Panc1 (cell line): ENCODE measurements around the gene MEGF8. TPM values are rescaled to one million over a fixed set of nuclear protein-coding genes. Genes with fewer than 3 reads are reported as not detected.

Experiments used
- ATAC-seq: fragments of 200-7000 bp; cut with Tn5 transposase; 2 replicates; pipeline ENCODE4 v1.9.1; 2020; ENCODE audit warnings: mild to moderate bottlenecking, moderate library complexity
- BruUV-seq: library from RNA; stranded (reverse); fragments of 400-500 nt; replicated peaks from 2 replicates; lab custom pipeline; 2021; lab: Mats Ljungman, UMichigan
- CTCF ChIA-PET: fragments of 300-600 bp; sonication (Branson Sonifier 250); formaldehyde crosslinking; loops from one replicate; lab custom pipeline; 2022; ENCODE audit warnings: antibody characterized with exemption; lab: Charles Lee
- POLR2A ChIA-PET: fragments of 300-600 bp; sonication (Branson Sonifier 250); formaldehyde crosslinking; loops from one replicate; lab custom pipeline; 2022; ENCODE audit warnings: antibody characterized with exemption; lab: Charles Lee
- DNase-seq: peaks from one replicate; pipeline ENCODE4 v3.0.0-alpha.2; 2010; ENCODE audit warnings: low read depth, low spot score
- H3K27ac ChIP-seq: 2 replicates; pipeline ENCODE4 v1.5.1; 2011; ENCODE audit warnings: mild to moderate bottlenecking, low read length, inconsistent platforms
- H3K27me3 ChIP-seq: fragments of 200-500 bp; sonication (Bioruptor generic); 2 replicates; pipeline ENCODE4 v1.6.0; 2014; ENCODE audit warnings: low read length, inconsistent platforms; ENCODE audit not compliant: control insufficient read depth, insufficient read depth
- H3K36me3 ChIP-seq: fragments of 200-500 bp; sonication (Bioruptor generic); 2 replicates; pipeline ENCODE4 v1.5.1; 2014; ENCODE audit warnings: inconsistent platforms, mild to moderate bottlenecking, low read length, moderate library complexity; ENCODE audit not compliant: control insufficient read depth, insufficient read depth
- H3K4me1 ChIP-seq: 2 replicates; pipeline ENCODE4 v1.5.1; 2011; ENCODE audit warnings: inconsistent platforms, mild to moderate bottlenecking, low read length, moderate library complexity; ENCODE audit not compliant: control insufficient read depth, insufficient read depth
- H3K4me3 ChIP-seq, 2 experiments: 2 replicates each; pipeline ENCODE4 v1.5.1; 2011 to 2012; ENCODE audit warnings: low read depth in 2 of 2, low read length in 2 of 2, mild to moderate bottlenecking in 2 of 2, inconsistent platforms in 1 of 2, moderate library complexity in 1 of 2
- H3K9me3 ChIP-seq: fragments of 200-500 bp; sonication (Bioruptor generic); 2 replicates; pipeline ENCODE4 v1.5.1; 2014; ENCODE audit warnings: low read depth, mild to moderate bottlenecking, inconsistent platforms, low read length, moderate library complexity; ENCODE audit not compliant: control insufficient read depth, insufficient read depth
- POLR2AphosphoS5 ChIP-seq: IDR thresholded peaks from 2 replicates; pipeline ENCODE4 v1.6.1; 2012; ENCODE audit warnings: mild to moderate bottlenecking, low read depth, low read length, moderate library complexity
- SIN3A ChIP-seq: IDR thresholded peaks from 2 replicates; pipeline ENCODE4 v1.6.1; 2012; ENCODE audit warnings: low read depth, mild to moderate bottlenecking, low read length, moderate library complexity, borderline replicate concordance; ENCODE audit not compliant: insufficient read depth
- TCF7L2 ChIP-seq: IDR thresholded peaks from 2 replicates; pipeline ENCODE4 v1.6.1; 2011; ENCODE audit warnings: mild to moderate bottlenecking, low read depth, low read length, inconsistent platforms
- in situ Hi-C: cut with HindIII; loops from 2 replicates; pipeline ENCODE4 v1.10.0; 2016; ENCODE audit warnings: low sequenced_read_pairs, low pct_unique_long_range_greater_than_20kb
- intact Hi-C: fragments of 100-400 bp; cut with micrococcal nuclease; formaldehyde crosslinking; loops from one replicate; pipeline ENCODE4 v1.10.0; 2022; ENCODE audit not compliant: unreplicated experiment
- microRNA-seq: library from miRNA; unstranded; fragments of <30 nt; microRNA quantifications from one replicate; pipeline ENCODE4 v1.1.0, GENCODE V29; 2020; ENCODE audit not compliant: unreplicated experiment
- total RNA-seq: library from RNA; stranded (reverse); gene quantifications from one replicate; pipeline ENCODE4 v1.2.1, GENCODE V29; 2021; ENCODE audit not compliant: unreplicated experiment
- TF ChIP-seq, protein P1 (sequence below): fragments of 450-650 bp; IDR thresholded peaks from 2 replicates; pipeline ENCODE4 v1.5.1; 2017; ENCODE audit warnings: mild to moderate bottlenecking
- TF ChIP-seq, protein P2 (sequence below), 2 experiments: IDR thresholded peaks; 2 replicates each; pipeline ENCODE4 v1.6.1; 2011 to 2012; ENCODE audit warnings: low read depth in 2 of 2, control low read depth in 1 of 2, low read length in 1 of 2, mild to moderate bottlenecking in 1 of 2, moderate library complexity in 1 of 2; ENCODE audit not compliant: insufficient read depth in 1 of 2

The MEGF8 gene
- total RNA-seq, 1 experiment from 2014 or later = 14.2 TPM

- Histone ChIP-seq H3K4me3 (no peak within 1 kb of the TSS), H3K27me3 (no peaks in the 10 kb centered on the region), H3K27ac (no peak within 1 kb of the TSS), H3K9me3 (no peaks in the 10 kb centered on the region), H3K4me1 (no peaks in the 10 kb centered on the region; the same call in 1 of the 2 replicates), H3K36me3 (no peaks in the 10 kb centered on the region)
- ChIA-PET CTCF (no interaction called here), POLR2A (no interaction called here)
- no peak for DNase-seq
- BruUV-seq = no TSS peak
- in situ Hi-C loops (no loop called here), intact Hi-C loops (loop anchor here (5.0 kb wide), 1 partner anchor 360 kb away; no protein-coding TSS in a partner anchor)
- no peak for ATAC-seq
- TF ChIP-seq, protein P1, sequence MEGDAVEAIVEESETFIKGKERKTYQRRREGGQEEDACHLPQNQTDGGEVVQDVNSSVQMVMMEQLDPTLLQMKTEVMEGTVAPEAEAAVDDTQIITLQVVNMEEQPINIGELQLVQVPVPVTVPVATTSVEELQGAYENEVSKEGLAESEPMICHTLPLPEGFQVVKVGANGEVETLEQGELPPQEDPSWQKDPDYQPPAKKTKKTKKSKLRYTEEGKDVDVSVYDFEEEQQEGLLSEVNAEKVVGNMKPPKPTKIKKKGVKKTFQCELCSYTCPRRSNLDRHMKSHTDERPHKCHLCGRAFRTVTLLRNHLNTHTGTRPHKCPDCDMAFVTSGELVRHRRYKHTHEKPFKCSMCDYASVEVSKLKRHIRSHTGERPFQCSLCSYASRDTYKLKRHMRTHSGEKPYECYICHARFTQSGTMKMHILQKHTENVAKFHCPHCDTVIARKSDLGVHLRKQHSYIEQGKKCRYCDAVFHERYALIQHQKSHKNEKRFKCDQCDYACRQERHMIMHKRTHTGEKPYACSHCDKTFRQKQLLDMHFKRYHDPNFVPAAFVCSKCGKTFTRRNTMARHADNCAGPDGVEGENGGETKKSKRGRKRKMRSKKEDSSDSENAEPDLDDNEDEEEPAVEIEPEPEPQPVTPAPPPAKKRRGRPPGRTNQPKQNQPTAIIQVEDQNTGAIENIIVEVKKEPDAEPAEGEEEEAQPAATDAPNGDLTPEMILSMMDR = no peak
- TF ChIP-seq, protein P2, sequence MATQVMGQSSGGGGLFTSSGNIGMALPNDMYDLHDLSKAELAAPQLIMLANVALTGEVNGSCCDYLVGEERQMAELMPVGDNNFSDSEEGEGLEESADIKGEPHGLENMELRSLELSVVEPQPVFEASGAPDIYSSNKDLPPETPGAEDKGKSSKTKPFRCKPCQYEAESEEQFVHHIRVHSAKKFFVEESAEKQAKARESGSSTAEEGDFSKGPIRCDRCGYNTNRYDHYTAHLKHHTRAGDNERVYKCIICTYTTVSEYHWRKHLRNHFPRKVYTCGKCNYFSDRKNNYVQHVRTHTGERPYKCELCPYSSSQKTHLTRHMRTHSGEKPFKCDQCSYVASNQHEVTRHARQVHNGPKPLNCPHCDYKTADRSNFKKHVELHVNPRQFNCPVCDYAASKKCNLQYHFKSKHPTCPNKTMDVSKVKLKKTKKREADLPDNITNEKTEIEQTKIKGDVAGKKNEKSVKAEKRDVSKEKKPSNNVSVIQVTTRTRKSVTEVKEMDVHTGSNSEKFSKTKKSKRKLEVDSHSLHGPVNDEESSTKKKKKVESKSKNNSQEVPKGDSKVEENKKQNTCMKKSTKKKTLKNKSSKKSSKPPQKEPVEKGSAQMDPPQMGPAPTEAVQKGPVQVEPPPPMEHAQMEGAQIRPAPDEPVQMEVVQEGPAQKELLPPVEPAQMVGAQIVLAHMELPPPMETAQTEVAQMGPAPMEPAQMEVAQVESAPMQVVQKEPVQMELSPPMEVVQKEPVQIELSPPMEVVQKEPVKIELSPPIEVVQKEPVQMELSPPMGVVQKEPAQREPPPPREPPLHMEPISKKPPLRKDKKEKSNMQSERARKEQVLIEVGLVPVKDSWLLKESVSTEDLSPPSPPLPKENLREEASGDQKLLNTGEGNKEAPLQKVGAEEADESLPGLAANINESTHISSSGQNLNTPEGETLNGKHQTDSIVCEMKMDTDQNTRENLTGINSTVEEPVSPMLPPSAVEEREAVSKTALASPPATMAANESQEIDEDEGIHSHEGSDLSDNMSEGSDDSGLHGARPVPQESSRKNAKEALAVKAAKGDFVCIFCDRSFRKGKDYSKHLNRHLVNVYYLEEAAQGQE (IDR thresholded peaks at IDR 0.05; ENCODE audit: insufficient read depth in 1 of 2, low read depth in 2 of 2, low read length in 1 of 2) = no peak
- no peak for TF ChIP-seq POLR2AphosphoS5
- TF ChIP-seq SIN3A = no peak
- TF ChIP-seq TCF7L2 = no peak
Observed at GRCh38 chr19:42427313-42427712, 101.9 kb downstream of the MEGF8 start, which contains the start of gene LIPE. TSS of gene LIPE (minus strand) at chr19:42427388. CDS start at chr19:42427149, 239 bp downstream.

Small RNA genes within 50 kb of the gene (microRNA-seq; reads per million reads assigned to microRNA genes)
- not detected for gene MIR8077

Other genes starting within 250 kb of the MEGF8 start
- gene ZNF574, start 249.5 kb upstream of the MEGF8 start, total RNA-seq = 15.7 TPM
- 0.10 TPM for gene POU2F2, start 193.2 kb upstream of the MEGF8 start, total RNA-seq
- gene DEDD2, start 108.0 kb upstream of the MEGF8 start, total RNA-seq = 13.2 TPM
- gene ZNF526, start 105.3 kb upstream of the MEGF8 start, total RNA-seq = 10.5 TPM
- 46.0 TPM for gene GSK3A, start 83.0 kb upstream of the MEGF8 start, total RNA-seq
- gene ERF, start 70.5 kb upstream of the MEGF8 start, total RNA-seq = 85.7 TPM
- gene CIC, start 56.4 kb upstream of the MEGF8 start, total RNA-seq = 67.4 TPM
- gene PRR19, start 23.5 kb upstream of the MEGF8 start, total RNA-seq = 2.1 TPM
- 92.2 TPM for gene PAFAH1B3, start 23.0 kb upstream of the MEGF8 start, total RNA-seq
- 3.0 TPM for gene TMEM145, start 12.3 kb upstream of the MEGF8 start, total RNA-seq
- gene CNFN, start 64.7 kb downstream of the MEGF8 start, total RNA-seq = 4.6 TPM
- gene LIPE, start 101.8 kb downstream of the MEGF8 start, total RNA-seq = 3.4 TPM
- not detected for gene CXCL17, start 117.3 kb downstream of the MEGF8 start, total RNA-seq
- gene CEACAM1, start 202.8 kb downstream of the MEGF8 start, total RNA-seq = 2.4 TPM